ENCODE measurements around the gene POU3F2.

POU3F2 gene

DNA sequence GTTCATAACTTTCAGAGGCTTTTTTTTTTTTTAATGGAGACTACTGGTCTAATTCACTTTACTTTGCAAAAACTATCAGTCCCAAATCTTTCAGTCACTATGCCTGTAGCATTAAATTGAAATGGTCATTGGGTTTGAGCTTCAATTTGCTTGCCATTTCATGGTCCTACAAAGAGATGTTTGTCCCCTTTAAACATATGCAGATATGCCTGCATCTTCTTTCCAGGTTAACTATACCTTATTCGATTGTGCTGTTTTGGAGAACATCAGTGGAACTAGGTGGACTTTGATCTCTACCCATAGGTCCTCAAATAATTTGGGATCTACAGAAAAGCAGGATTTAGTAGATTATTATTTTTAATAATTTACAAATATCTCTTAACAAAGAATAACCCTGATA, 4.6 kb downstream of the POU3F2 start:
- POLR2A ChIA-PET, result no interaction called here
- TF ChIP-seq, protein P1, sequence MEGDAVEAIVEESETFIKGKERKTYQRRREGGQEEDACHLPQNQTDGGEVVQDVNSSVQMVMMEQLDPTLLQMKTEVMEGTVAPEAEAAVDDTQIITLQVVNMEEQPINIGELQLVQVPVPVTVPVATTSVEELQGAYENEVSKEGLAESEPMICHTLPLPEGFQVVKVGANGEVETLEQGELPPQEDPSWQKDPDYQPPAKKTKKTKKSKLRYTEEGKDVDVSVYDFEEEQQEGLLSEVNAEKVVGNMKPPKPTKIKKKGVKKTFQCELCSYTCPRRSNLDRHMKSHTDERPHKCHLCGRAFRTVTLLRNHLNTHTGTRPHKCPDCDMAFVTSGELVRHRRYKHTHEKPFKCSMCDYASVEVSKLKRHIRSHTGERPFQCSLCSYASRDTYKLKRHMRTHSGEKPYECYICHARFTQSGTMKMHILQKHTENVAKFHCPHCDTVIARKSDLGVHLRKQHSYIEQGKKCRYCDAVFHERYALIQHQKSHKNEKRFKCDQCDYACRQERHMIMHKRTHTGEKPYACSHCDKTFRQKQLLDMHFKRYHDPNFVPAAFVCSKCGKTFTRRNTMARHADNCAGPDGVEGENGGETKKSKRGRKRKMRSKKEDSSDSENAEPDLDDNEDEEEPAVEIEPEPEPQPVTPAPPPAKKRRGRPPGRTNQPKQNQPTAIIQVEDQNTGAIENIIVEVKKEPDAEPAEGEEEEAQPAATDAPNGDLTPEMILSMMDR (IDR thresholded peaks at IDR 0.05; ENCODE audit: insufficient read depth, low read length, missing control alignments), result no peak
- CTCF ChIA-PET, result interaction anchor here (1.4 kb wide), 1 partner anchor 1132 kb away, joined by 3 read pairs; no protein-coding TSS in a partner anchor
- DNase-seq (ENCODE audit: low read depth, low spot score), result no peak
- H3K4me3 ChIP-seq (ENCODE audit: low read depth, low read length), result no peak overlapping the region

DNA sequence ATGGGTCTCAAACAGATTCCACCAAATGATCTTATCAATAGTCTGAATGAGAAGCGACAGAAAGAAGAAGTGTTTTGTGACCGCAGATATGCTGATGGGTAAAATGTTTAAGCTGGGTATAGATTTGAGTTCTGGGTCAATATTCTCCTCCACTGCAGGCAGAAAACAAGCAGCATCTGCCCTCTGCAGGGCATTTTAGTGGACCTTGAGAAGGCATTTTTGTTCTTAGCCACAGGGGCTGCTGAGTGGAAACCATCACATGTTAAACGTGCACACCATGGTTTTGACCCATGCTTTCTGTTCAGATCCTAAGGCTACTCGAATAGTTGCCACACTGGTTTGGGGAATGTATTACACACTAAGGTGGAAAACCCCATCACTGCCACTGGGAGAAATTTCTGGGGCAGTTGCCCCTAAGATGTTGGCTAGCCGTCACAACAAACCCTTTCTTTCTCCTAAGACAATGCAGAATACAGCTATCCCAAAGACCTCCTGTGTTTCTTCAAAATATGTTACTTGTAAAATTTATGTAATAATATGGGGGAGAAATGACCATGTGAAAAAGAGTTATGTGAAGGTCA, 5.5 kb downstream of the POU3F2 start:
- POLR2A ChIA-PET, result no interaction called here
- no peak overlapping the region for H3K4me3 ChIP-seq (ENCODE audit: low read depth, low read length)
- TF ChIP-seq, protein P1 (IDR thresholded peaks at IDR 0.05; ENCODE audit: insufficient read depth, low read length, missing control alignments), result peak; percentile 34
- no peak for DNase-seq (ENCODE audit: low read depth, low spot score)
- CTCF ChIA-PET, result interaction anchor here (0.6 to 1.4 kb wide), 2 partner anchors 690 to 1133 kb away, joined by 3 read pairs; no protein-coding TSS in a partner anchor

DNA sequence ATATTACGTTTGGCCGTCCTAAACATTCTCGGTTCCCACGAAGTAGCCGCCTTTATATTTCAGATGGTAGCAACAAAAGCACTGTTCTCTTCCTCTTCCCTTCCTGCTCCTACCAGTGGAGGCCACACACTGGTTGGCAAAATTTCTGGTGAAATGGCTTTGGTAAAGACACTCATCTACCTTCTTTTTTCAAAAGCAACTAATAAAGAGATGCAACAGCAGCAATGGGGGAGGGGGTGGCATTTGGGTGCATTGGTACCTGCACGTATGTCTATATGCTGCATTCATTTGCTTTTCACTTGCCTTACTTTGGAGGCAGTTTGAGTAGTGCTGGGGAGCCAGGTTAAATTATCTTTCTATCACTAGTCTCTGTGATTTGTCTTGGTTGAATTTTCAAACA, 6.0 kb downstream of the POU3F2 start:
- POLR2A ChIA-PET, result no interaction called here

DNA sequence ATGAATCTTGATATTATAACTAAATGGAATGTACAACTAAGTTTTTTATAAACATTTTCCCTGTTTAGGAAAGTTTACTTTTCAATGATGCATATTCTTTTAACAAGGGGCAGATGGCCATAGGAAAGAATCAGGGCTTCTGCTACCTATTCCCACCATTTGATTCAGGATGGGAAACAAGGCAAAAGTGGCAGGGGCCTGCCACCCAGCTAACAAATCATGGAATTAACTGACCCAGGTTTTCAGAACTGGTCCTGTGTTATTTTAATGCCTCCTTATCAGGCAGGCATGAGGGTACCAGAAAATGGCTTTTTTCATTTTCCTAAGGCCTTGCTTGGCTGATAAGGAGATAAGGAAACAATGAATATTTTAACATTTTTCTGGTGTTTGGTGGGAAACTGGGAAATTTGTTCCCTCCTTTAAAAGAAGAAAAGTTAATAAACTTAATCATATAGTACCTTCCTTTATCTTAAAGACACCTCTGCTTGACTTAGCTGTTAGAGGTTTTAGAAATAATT, 6.7 kb downstream of the POU3F2 start:
- ChIA-PET CTCF (no interaction called here), POLR2A (no interaction called here)
- DNase-seq (ENCODE audit: low read depth, low spot score), result no peak
- TF ChIP-seq, protein P1 (IDR thresholded peaks at IDR 0.05; ENCODE audit: insufficient read depth, low read length, missing control alignments), result no peak
- no peak overlapping the region for H3K4me3 ChIP-seq (ENCODE audit: low read depth, low read length)

More for the DNA sequence above, 6.0 kb downstream of the POU3F2 start:
- TF ChIP-seq, protein P1 (IDR thresholded peaks at IDR 0.05; ENCODE audit: insufficient read depth, low read length, missing control alignments), result no peak
- no peak for DNase-seq (ENCODE audit: low read depth, low spot score)
- no peak overlapping the region for H3K4me3 ChIP-seq (ENCODE audit: low read depth, low read length)
- CTCF ChIA-PET, result interaction anchor here (0.6 to 1.4 kb wide), 2 partner anchors 690 to 1134 kb away, joined by 3 read pairs; no protein-coding TSS in a partner anchor

DNA sequence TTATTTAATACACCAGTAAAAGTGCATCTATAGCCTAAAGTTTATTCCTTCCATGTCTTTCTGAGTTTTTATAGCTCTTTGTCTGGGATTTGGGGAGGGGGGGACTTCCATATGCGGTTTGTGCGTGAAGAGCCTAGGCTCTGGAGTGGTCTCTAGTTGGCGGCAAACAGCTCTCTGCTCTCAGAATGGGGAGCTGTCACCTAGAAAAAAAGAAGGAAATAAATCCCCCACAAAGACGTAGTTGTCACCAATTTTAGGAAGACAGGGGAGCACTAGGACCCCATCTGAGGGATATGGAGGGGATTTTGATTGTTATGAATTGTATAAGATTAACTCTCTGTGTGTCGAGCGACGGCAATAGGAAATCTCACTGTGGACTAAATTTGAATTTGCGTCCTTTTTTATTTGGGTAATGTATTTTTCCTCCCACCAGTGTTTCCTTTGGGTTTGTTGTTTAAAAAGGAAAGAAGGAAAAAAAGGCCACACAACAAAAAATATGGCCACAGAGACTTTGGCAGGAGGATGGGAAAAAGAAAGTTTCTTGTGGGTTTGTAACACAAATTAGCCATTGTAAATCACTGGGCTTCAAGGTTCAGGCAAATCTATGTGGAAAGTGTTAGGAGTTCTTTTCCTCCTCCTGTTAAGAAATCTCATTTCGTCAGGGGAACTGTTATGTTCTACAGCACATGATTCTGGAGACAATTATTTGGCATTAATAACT, 7.4 kb downstream of the POU3F2 start:
- H3K4me3 ChIP-seq (ENCODE audit: low read depth, low read length), result no peak overlapping the region
- ChIA-PET POLR2A (no interaction called here), CTCF (no interaction called here)
- TF ChIP-seq, protein P1 (IDR thresholded peaks at IDR 0.05; ENCODE audit: insufficient read depth, low read length, missing control alignments), result no peak
- DNase-seq (ENCODE audit: low read depth, low spot score), result no peak
